B cell (primary cell): Measurements from ENCODE around the gene EED.

Experiments used
- EZH2 ChIP-seq: IDR thresholded peaks from 2 replicates; pipeline ENCODE4 v1.6.1; 2012; ENCODE audit warnings: borderline replicate concordance, low read depth, mild to moderate bottlenecking, moderate library complexity, low read length; ENCODE audit not compliant: insufficient read depth, poor library complexity, severe bottlenecking
- TF ChIP-seq, protein P1 (sequence below): fragments of 200-600 bp; IDR thresholded peaks from one replicate; pipeline ENCODE4 v1.8.0; 2022; ENCODE audit warnings: antibody characterized with exemption, mild to moderate bottlenecking

DNA sequence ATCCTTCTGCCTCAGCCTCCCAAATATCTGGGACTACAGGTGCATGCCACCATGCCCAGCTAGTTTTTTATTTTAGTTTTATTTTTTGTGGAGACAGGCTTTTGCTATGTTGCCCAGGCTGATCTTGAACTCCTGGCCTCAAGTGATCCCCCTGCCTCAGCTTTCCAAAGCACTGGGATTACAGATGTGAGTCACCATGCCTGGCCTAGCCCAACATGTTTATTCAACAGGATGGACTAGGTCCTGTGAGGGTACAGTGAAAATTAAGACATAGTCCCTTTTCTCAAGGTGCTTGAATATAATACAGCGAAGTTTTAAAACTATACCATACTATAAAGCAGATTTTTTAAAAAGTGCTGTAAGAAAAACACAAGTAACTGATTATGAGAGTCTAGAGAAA lies 45.2 kb upstream of the EED start:
- TF ChIP-seq, protein P1, sequence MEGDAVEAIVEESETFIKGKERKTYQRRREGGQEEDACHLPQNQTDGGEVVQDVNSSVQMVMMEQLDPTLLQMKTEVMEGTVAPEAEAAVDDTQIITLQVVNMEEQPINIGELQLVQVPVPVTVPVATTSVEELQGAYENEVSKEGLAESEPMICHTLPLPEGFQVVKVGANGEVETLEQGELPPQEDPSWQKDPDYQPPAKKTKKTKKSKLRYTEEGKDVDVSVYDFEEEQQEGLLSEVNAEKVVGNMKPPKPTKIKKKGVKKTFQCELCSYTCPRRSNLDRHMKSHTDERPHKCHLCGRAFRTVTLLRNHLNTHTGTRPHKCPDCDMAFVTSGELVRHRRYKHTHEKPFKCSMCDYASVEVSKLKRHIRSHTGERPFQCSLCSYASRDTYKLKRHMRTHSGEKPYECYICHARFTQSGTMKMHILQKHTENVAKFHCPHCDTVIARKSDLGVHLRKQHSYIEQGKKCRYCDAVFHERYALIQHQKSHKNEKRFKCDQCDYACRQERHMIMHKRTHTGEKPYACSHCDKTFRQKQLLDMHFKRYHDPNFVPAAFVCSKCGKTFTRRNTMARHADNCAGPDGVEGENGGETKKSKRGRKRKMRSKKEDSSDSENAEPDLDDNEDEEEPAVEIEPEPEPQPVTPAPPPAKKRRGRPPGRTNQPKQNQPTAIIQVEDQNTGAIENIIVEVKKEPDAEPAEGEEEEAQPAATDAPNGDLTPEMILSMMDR: no peak
- no peak for TF ChIP-seq EZH2
